Spleen (tissue), 7 donors: ENCODE results near the gene SMC2.

Source experiments
- CTCF ChIP-seq, 11 experiments: fragments of 200-600 bp in 7 of 11; fragments of 450-650 bp in 4 of 11; sonication (generic) in 4 of 11; IDR thresholded peaks in 8 of 11; conservative IDR thresholded peaks in 3 of 11; 1 replicate in 7 of 11; 2 replicates in 4 of 11; pipeline versions ENCODE4 v1.4.0 to v1.8.0; 2016 to 2021; ENCODE audit warnings: antibody characterized with exemption in 11 of 11, inconsistent platforms in 4 of 11, mild to moderate bottlenecking in 1 of 11
- POLR2A ChIP-seq, 3 donors: fragments of 450-650 bp; IDR thresholded peaks; one replicate each; pipeline ENCODE4 v1.5.1; 2017; ENCODE audit warnings: antibody characterized with exemption in 3 of 3, mild to moderate bottlenecking in 1 of 3
- POLR2AphosphoS5 ChIP-seq, 3 donors: sonication (generic); formaldehyde crosslinking; IDR thresholded peaks; one replicate each; pipeline ENCODE4 v1.5.1; 2017; ENCODE audit warnings: antibody characterized with exemption in 3 of 3
- donor health status: DM: no; HTN: no; CAD: no; lungs with moderate emphysema.
- donor health status: DM: no; HTN: no; CAD: no.
- donor health status: DM: no; HTN: no; CAD: no.

- no peak for TF ChIP-seq POLR2AphosphoS5 (IDR thresholded peaks at IDR 0.05)
- no peak for TF ChIP-seq CTCF (IDR thresholded peaks at IDR 0.05 in 8 of 11, conservative IDR thresholded peaks at IDR 0.05 in 3 of 11)
- no peak for TF ChIP-seq POLR2A (IDR thresholded peaks at IDR 0.05)
These were observed 18.0 kb upstream of the SMC2 start for GRCh38 chr9:104075801-104076753.
